Loucy (cell line): ENCODE measurements around the gene CFAP65.

Source experiments
- CTCF ChIP-seq: fragments of 200-600 bp; sonication (generic); conservative IDR thresholded peaks from 2 replicates; pipeline ENCODE4 v1.5.1; 2014; ENCODE audit warnings: mild to moderate bottlenecking, antibody characterized with exemption, low read length
- EZH2phosphoT487 ChIP-seq: fragments of 200-600 bp; IDR thresholded peaks from 2 replicates; pipeline ENCODE4 v1.6.1; 2018; ENCODE audit warnings: antibody characterized with exemption, mild to moderate bottlenecking, moderate library complexity, borderline replicate concordance

- TF ChIP-seq CTCF (no peak), EZH2phosphoT487 (no peak)
Observed at GRCh38 chr2:219041252-219041651, at the start of gene CFAP65.
